ENCODE data around the gene PEX11A.

The PEX11A gene

DNA sequence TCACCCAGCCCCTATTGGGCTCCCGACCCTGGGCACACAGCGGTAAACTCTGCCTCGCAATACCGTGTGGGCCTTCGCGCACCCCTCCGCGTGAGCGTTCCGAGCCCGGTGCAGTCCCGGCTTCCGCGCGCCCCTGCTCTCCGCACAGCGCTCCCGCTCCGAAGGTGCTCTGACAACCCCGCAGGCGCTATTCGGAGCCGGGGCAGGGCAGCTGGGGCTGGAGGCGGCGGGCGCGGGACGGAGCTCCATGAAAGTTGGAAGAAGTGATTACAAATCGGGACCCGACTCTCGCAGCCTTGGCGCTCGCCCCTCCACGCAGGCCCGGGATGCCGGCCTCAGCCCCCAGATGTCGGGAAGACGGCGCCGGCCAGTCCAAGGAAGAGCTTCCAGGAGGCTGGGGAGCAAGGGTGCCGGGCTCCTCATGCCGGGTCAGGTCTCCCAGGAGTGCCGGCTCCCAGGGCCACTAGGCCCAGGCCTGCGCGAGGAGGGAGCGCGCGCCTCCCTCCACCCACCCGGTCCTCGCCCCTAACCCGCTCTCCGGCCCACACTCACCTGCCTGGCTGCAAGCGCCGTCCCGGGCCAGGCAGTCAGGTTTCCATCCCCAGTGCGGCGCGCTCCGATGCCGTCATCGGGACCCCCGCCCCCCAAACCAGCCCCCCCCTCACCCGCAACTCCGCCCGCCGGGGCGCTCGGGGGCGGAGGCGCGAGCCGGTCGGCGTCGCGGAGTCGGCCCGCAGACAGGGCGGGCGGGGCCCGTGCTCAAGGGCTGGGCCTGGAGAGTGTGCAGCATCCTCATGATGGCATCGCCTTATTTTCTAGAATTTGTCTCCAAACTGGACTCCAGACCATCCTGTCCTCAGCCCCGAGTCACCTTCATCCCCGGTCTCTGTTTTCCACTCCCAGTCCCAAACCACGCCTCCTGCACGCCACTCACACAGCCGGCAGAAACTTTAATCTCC, 35.4 kb downstream of the PEX11A start, which contains the start of gene KIF7 (continued):
- no peak for TF ChIP-seq ZNF121 (tag by site-specific recombination; IDR thresholded peaks at IDR 0.05)
- no peak for TF ChIP-seq ZNF24 (tag by site-specific recombination; IDR thresholded peaks at IDR 0.05)
- TF ChIP-seq ZNF214 (tag by site-specific recombination; IDR thresholded peaks at IDR 0.05; ENCODE audit: borderline replicate concordance): no peak
- TF ChIP-seq ZNF792 (tag by site-specific recombination; IDR thresholded peaks at IDR 0.05): no peak
- TF ChIP-seq, protein P1, sequence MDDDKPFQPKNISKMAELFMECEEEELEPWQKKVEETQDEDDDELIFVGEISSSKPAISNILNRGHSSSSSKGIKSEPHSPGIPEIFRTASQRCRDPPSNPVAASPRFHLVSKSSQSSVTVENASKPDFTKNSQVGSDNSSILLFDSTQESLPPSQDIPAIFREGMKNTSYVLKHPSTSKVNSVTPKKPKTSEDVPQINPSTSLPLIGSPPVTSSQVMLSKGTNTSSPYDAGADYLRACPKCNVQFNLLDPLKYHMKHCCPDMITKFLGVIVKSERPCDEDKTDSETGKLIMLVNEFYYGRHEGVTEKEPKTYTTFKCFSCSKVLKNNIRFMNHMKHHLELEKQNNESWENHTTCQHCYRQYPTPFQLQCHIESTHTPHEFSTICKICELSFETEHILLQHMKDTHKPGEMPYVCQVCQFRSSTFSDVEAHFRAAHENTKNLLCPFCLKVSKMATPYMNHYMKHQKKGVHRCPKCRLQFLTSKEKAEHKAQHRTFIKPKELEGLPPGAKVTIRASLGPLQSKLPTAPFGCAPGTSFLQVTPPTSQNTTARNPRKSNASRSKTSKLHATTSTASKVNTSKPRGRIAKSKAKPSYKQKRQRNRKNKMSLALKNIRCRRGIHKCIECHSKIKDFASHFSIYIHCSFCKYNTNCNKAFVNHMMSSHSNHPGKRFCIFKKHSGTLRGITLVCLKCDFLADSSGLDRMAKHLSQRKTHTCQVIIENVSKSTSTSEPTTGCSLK (tag by site-specific recombination; IDR thresholded peaks at IDR 0.05): no peak
- TF ChIP-seq, protein P2, sequence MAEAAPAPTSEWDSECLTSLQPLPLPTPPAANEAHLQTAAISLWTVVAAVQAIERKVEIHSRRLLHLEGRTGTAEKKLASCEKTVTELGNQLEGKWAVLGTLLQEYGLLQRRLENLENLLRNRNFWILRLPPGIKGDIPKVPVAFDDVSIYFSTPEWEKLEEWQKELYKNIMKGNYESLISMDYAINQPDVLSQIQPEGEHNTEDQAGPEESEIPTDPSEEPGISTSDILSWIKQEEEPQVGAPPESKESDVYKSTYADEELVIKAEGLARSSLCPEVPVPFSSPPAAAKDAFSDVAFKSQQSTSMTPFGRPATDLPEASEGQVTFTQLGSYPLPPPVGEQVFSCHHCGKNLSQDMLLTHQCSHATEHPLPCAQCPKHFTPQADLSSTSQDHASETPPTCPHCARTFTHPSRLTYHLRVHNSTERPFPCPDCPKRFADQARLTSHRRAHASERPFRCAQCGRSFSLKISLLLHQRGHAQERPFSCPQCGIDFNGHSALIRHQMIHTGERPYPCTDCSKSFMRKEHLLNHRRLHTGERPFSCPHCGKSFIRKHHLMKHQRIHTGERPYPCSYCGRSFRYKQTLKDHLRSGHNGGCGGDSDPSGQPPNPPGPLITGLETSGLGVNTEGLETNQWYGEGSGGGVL (tag by site-specific recombination; IDR thresholded peaks at IDR 0.05): no peak
- no peak for TF ChIP-seq ZNF404 (tag by site-specific recombination; IDR thresholded peaks at IDR 0.05)
- no peak for TF ChIP-seq ZNF433 (tag by site-specific recombination; IDR thresholded peaks at IDR 0.05; ENCODE audit: low read depth)
- 0 out of 2 replicates have a peak, but pooled peaks have one; percentile 28 for TF ChIP-seq KLF9 (tag by site-specific recombination; IDR thresholded peaks at IDR 0.05; ENCODE audit: low read depth)
- TF ChIP-seq KLF16 (tag by site-specific recombination; IDR thresholded peaks at IDR 0.05): peak; percentile 80
- peak; percentile 92 for TF ChIP-seq ZBTB20 (tag by site-specific recombination; IDR thresholded peaks at IDR 0.05)
- TF ChIP-seq ZNF624 (tag by site-specific recombination; IDR thresholded peaks at IDR 0.05): no peak
- TF ChIP-seq, protein P3, sequence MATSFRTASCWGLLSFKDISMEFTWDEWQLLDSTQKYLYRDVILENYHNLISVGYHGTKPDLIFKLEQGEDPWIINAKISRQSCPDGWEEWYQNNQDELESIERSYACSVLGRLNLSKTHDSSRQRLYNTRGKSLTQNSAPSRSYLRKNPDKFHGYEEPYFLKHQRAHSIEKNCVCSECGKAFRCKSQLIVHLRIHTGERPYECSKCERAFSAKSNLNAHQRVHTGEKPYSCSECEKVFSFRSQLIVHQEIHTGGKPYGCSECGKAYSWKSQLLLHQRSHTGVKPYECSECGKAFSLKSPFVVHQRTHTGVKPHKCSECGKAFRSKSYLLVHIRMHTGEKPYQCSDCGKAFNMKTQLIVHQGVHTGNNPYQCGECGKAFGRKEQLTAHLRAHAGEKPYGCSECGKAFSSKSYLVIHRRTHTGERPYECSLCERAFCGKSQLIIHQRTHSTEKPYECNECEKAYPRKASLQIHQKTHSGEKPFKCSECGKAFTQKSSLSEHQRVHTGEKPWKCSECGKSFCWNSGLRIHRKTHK (tag by site-specific recombination; IDR thresholded peaks at IDR 0.05): no peak
- TF ChIP-seq ZNF549 (tag by site-specific recombination; IDR thresholded peaks at IDR 0.05): no peak
- no peak for TF ChIP-seq FEZF1 (tag by site-specific recombination; IDR thresholded peaks at IDR 0.05)
- peak; percentile 37; the same call in 1 of the 2 replicates for TF ChIP-seq ZNF223 (tag by site-specific recombination; IDR thresholded peaks at IDR 0.05)
- TF ChIP-seq MZF1 (tag by site-specific recombination; IDR thresholded peaks at IDR 0.05; ENCODE audit: borderline replicate concordance): no peak
- TF ChIP-seq SETDB1 (IDR thresholded peaks at IDR 0.05; ENCODE audit: insufficient read length, low read length): no peak
- TF ChIP-seq ZNF324 (tag by site-specific recombination; IDR thresholded peaks at IDR 0.05): peak; percentile 70; the same call in 1 of the 2 replicates
- TF ChIP-seq ZFP41 (tag by site-specific recombination; IDR thresholded peaks at IDR 0.05; ENCODE audit: borderline replicate concordance): no peak
- no peak for TF ChIP-seq ZNF664 (tag by site-specific recombination; IDR thresholded peaks at IDR 0.05)
- peak; percentile 71 for TF ChIP-seq ZNF501 (tag by site-specific recombination; IDR thresholded peaks at IDR 0.05)
- no peak for TF ChIP-seq ZNF670 (tag by site-specific recombination; IDR thresholded peaks at IDR 0.05; ENCODE audit: low read depth)
- TF ChIP-seq ZNF555 (tag by site-specific recombination; conservative IDR thresholded peaks at IDR 0.05): no peak
- TF ChIP-seq, protein P4, sequence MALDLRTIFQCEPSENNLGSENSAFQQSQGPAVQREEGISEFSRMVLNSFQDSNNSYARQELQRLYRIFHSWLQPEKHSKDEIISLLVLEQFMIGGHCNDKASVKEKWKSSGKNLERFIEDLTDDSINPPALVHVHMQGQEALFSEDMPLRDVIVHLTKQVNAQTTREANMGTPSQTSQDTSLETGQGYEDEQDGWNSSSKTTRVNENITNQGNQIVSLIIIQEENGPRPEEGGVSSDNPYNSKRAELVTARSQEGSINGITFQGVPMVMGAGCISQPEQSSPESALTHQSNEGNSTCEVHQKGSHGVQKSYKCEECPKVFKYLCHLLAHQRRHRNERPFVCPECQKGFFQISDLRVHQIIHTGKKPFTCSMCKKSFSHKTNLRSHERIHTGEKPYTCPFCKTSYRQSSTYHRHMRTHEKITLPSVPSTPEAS (tag by site-specific recombination; IDR thresholded peaks at IDR 0.05): no peak
- TF ChIP-seq ZNF10 (tag by site-specific recombination; IDR thresholded peaks at IDR 0.05): no peak
- peak; percentile 62 for TF ChIP-seq KLF1 (tag by site-specific recombination; IDR thresholded peaks at IDR 0.05)
- TF ChIP-seq, protein P5, sequence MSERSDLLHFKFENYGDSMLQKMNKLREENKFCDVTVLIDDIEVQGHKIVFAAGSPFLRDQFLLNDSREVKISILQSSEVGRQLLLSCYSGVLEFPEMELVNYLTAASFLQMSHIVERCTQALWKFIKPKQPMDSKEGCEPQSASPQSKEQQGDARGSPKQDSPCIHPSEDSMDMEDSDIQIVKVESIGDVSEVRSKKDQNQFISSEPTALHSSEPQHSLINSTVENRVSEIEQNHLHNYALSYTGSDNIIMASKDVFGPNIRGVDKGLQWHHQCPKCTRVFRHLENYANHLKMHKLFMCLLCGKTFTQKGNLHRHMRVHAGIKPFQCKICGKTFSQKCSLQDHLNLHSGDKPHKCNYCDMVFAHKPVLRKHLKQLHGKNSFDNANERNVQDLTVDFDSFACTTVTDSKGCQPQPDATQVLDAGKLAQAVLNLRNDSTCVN (tag by site-specific recombination; optimal IDR thresholded peaks at IDR 0.05): peak; percentile 95
- no peak for TF ChIP-seq BCL11B (tag by site-specific recombination; IDR thresholded peaks at IDR 0.05; ENCODE audit: low read depth)
- TF ChIP-seq, protein P6, sequence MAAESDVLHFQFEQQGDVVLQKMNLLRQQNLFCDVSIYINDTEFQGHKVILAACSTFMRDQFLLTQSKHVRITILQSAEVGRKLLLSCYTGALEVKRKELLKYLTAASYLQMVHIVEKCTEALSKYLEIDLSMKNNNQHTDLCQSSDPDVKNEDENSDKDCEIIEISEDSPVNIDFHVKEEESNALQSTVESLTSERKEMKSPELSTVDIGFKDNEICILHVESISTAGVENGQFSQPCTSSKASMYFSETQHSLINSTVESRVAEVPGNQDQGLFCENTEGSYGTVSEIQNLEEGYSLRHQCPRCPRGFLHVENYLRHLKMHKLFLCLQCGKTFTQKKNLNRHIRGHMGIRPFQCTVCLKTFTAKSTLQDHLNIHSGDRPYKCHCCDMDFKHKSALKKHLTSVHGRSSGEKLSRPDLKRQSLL (tag by site-specific recombination; IDR thresholded peaks at IDR 0.05): no peak
- no peak for TF ChIP-seq ZNF221 (tag by site-specific recombination; IDR thresholded peaks at IDR 0.05; ENCODE audit: borderline replicate concordance)

Data from HEK293 (cell line).